IMR-90 (cell line): Measurements from ENCODE around the gene CALML3. TPM values are rescaled to one million over a fixed set of nuclear protein-coding genes. Genes with fewer than 3 reads are reported as not detected.

Source experiments
- ATAC-seq: fragments of 200-7000 bp; cut with Tn5 transposase; 2 replicates; pipeline ENCODE4 v1.9.1; 2020; ENCODE audit warnings: low read depth, mild to moderate bottlenecking, moderate library complexity
- BruUV-seq: library from RNA; stranded (reverse); fragments of 400-500 nt; replicated peaks from 2 replicates; lab custom pipeline; 2021; lab: Mats Ljungman, UMichigan
- CTCF ChIA-PET: fragments of 300-600 bp; formaldehyde crosslinking; extraction: SDS; loops from one replicate; lab custom pipeline; 2021; ENCODE audit warnings: antibody characterized with exemption; lab: Yijun Ruan, JAX
- POLR2A ChIA-PET: fragments of 300-600 bp; sonication (Branson Sonifier 250); formaldehyde crosslinking; loops from one replicate; lab custom pipeline; 2022; ENCODE audit warnings: antibody characterized with exemption; ENCODE audit not compliant: unreplicated experiment; lab: Charles Lee
- DNase-seq: peaks from one replicate; pipeline ENCODE4 v3.0.0; 2013
- H2AFZ ChIP-seq: replicated peaks from 2 replicates; pipeline ENCODE3; 2013; ENCODE audit warnings: low read length, mild to moderate bottlenecking; ENCODE audit not compliant: poor library complexity
- H2AK5ac ChIP-seq: 2 replicates; pipeline ENCODE4 v1.6.1; 2013; ENCODE audit warnings: low read depth, low read length, inconsistent platforms
- H2AK9ac ChIP-seq: replicated peaks from 2 replicates; pipeline ENCODE3; 2013; ENCODE audit warnings: mild to moderate bottlenecking, low read depth, low read length, moderate library complexity; ENCODE audit not compliant: poor library complexity
- H2BK120ac ChIP-seq: 2 replicates; pipeline ENCODE4 v1.6.1; 2013; ENCODE audit warnings: low read depth, low read length, inconsistent platforms
- H2BK15ac ChIP-seq: 3 replicates; pipeline ENCODE4 v1.6.1; 2013; ENCODE audit warnings: low read depth, low read length, inconsistent platforms
- H2BK20ac ChIP-seq: 2 replicates; pipeline ENCODE4 v1.6.1; 2013; ENCODE audit warnings: low read depth, mild to moderate bottlenecking, inconsistent platforms, low read length, moderate library complexity
- H2BK5ac ChIP-seq: 2 replicates; pipeline ENCODE4 v1.6.1; 2013; ENCODE audit warnings: mild to moderate bottlenecking, low read depth, low read length, inconsistent platforms; ENCODE audit not compliant: poor library complexity, severe bottlenecking
- H3K14ac ChIP-seq: replicated peaks from 2 replicates; pipeline ENCODE4 v1.6.1; 2013; ENCODE audit warnings: low read depth, low read length, inconsistent platforms
- H3K18ac ChIP-seq: 2 replicates; pipeline ENCODE4 v1.6.1; 2013; ENCODE audit warnings: low read depth, low read length, control low read depth
- H3K23ac ChIP-seq: 2 replicates; pipeline ENCODE4 v1.6.1; 2013; ENCODE audit warnings: low read depth, low read length, inconsistent platforms
- H3K27ac ChIP-seq: 2 replicates; pipeline ENCODE4 v1.5.1; 2013; ENCODE audit warnings: mild to moderate bottlenecking, control low read depth, low read length; ENCODE audit not compliant: insufficient read depth
- H3K27me3 ChIP-seq: 2 replicates; pipeline ENCODE4 v1.6.1; 2013; ENCODE audit warnings: low read length; ENCODE audit not compliant: control insufficient read depth, insufficient read depth
- H3K36me3 ChIP-seq: 2 replicates; pipeline ENCODE4 v1.6.1; 2013; ENCODE audit warnings: low read length, mixed read lengths; ENCODE audit not compliant: control insufficient read depth, insufficient read depth
- H3K4ac ChIP-seq: 2 replicates; pipeline ENCODE4 v1.6.1; 2013; ENCODE audit warnings: low read depth, low read length, inconsistent platforms
- H3K4me1 ChIP-seq: 2 replicates; pipeline ENCODE4 v1.6.1; 2013; ENCODE audit warnings: low read length, mixed read lengths; ENCODE audit not compliant: control insufficient read depth, insufficient read depth
- H3K4me2 ChIP-seq: 2 replicates; pipeline ENCODE4 v1.6.1; 2013; ENCODE audit warnings: low read depth, mild to moderate bottlenecking, control low read depth, low read length, moderate library complexity
- H3K4me3 ChIP-seq: 2 replicates; pipeline ENCODE4 v1.5.1; 2013; ENCODE audit warnings: low read depth, mild to moderate bottlenecking, control low read depth, low read length, moderate library complexity; ENCODE audit not compliant: insufficient read depth
- H3K56ac ChIP-seq: 2 replicates; pipeline ENCODE4 v1.6.1; 2013; ENCODE audit warnings: low read length, inconsistent platforms; ENCODE audit not compliant: insufficient read depth; ENCODE audit errors: extremely low read depth
- H3K79me1 ChIP-seq, 2 experiments: 2 replicates each; pipeline ENCODE4 v1.6.1; 2013; ENCODE audit warnings: low read length in 2 of 2, inconsistent platforms in 1 of 2, low read depth in 1 of 2
- H3K9ac ChIP-seq: 2 replicates; pipeline ENCODE4 v1.6.1; 2013; ENCODE audit warnings: low read depth, low read length, control low read depth
- H3K9me1 ChIP-seq: 2 replicates; pipeline ENCODE4 v1.6.1; 2013; ENCODE audit warnings: low read length, inconsistent platforms; ENCODE audit not compliant: insufficient read depth
- H3K9me3 ChIP-seq: 2 replicates; pipeline ENCODE4 v1.6.1; 2013; ENCODE audit warnings: low read length; ENCODE audit not compliant: control insufficient read depth, insufficient read depth
- H4K20me1 ChIP-seq: 2 replicates; pipeline ENCODE4 v1.6.1; 2013; ENCODE audit warnings: low read length, inconsistent platforms; ENCODE audit not compliant: insufficient read depth
- H4K5ac ChIP-seq: 2 replicates; pipeline ENCODE4 v1.6.1; 2013; ENCODE audit warnings: mild to moderate bottlenecking, low read depth, low read length, control low read depth
- H4K8ac ChIP-seq, 2 experiments: 2 replicates each; pipeline ENCODE4 v1.6.1; 2013; ENCODE audit warnings: low read depth in 2 of 2, low read length in 2 of 2, control low read depth in 1 of 2, inconsistent platforms in 1 of 2
- H4K91ac ChIP-seq: 2 replicates; pipeline ENCODE4 v1.6.1; 2013; ENCODE audit warnings: low read depth, low read length, inconsistent platforms; ENCODE audit not compliant: insufficient read depth
- BHLHE40 ChIP-seq: fragments of 150-350 bp; IDR thresholded peaks from 2 replicates; pipeline ENCODE4 v1.6.1; 2016; ENCODE audit warnings: mild to moderate bottlenecking, low read depth, low read length
- CEBPB ChIP-seq: IDR thresholded peaks from 2 replicates; pipeline ENCODE4 v1.6.1; 2012; ENCODE audit warnings: low read depth, low read length, improper control_type of control experiment
- CHD1 ChIP-seq: IDR thresholded peaks from 2 replicates; pipeline ENCODE4 v1.6.1; 2012; ENCODE audit warnings: low read depth, low read length, improper control_type of control experiment
- FOS ChIP-seq: fragments of 150-350 bp; IDR thresholded peaks from 2 replicates; pipeline ENCODE4 v1.6.1; 2016; ENCODE audit warnings: low read depth, low read length
- MAFK ChIP-seq: IDR thresholded peaks from 2 replicates; pipeline ENCODE4 v1.6.1; 2012; ENCODE audit warnings: low read depth, low read length, improper control_type of control experiment
- MAZ ChIP-seq: IDR thresholded peaks from 2 replicates; pipeline ENCODE4 v1.6.1; 2012; ENCODE audit warnings: low read depth, mild to moderate bottlenecking, low read length, improper control_type of control experiment, moderate library complexity, borderline replicate concordance
- NFE2L2 ChIP-seq: fragments of 150-350 bp; IDR thresholded peaks from 2 replicates; pipeline ENCODE4 v1.6.1; 2016; ENCODE audit warnings: low read depth, mild to moderate bottlenecking, low read length
- POLR2A ChIP-seq: IDR thresholded peaks from 2 replicates; pipeline ENCODE4 v1.6.1; 2012; ENCODE audit warnings: mild to moderate bottlenecking, low read depth, low read length
- RAD21 ChIP-seq: IDR thresholded peaks from 2 replicates; pipeline ENCODE4 v1.6.1; 2012; ENCODE audit warnings: low read length, improper control_type of control experiment
- RCOR1 ChIP-seq: IDR thresholded peaks from 2 replicates; pipeline ENCODE4 v1.6.1; 2012; ENCODE audit warnings: mild to moderate bottlenecking, low read length, improper control_type of control experiment; ENCODE audit not compliant: insufficient replicate concordance
- RFX5 ChIP-seq: IDR thresholded peaks from 2 replicates; pipeline ENCODE4 v1.8.0; 2012; ENCODE audit warnings: low read depth, mild to moderate bottlenecking, low read length, moderate library complexity
- SMC3 ChIP-seq: fragments of 150-350 bp; IDR thresholded peaks from 2 replicates; pipeline ENCODE4 v1.6.1; 2016; ENCODE audit warnings: low read depth, mild to moderate bottlenecking, antibody characterized with exemption, low read length, moderate library complexity
- USF2 ChIP-seq: fragments of 150-350 bp; IDR thresholded peaks from 2 replicates; pipeline ENCODE4 v1.6.1; 2017; ENCODE audit warnings: mild to moderate bottlenecking, antibody characterized with exemption, low read length, low read depth
- WGBS, 2 experiments: methylation state at CpG; one replicate each; pipeline versions ENCODE4 v1.1.5 to v1.1.7; 2013; ENCODE audit warnings: missing lambda C conversion rate in 2 of 2; ENCODE audit not compliant: insufficient read length in 1 of 2; ENCODE audit errors: extremely low coverage in 2 of 2; 5-methylcytosine and 5-hydroxymethylcytosine counted together
- dilution Hi-C: fragments of 300-500 bp; cut with HindIII; formaldehyde crosslinking; loops from one replicate; pipeline ENCODE4 v1.14.3; 2018; ENCODE audit warnings: low sequenced_read_pairs; ENCODE audit not compliant: unreplicated experiment
- in situ Hi-C: fragments of 300-500 bp; cut with MboI; formaldehyde crosslinking; loops from 3 replicates; pipeline ENCODE4 v1.14.3; 2019; ENCODE audit warnings: low sequenced_read_pairs, inconsistent platforms, mixed read lengths
- intact Hi-C: fragments of 100-400 bp; cut with micrococcal nuclease; formaldehyde crosslinking; loops from 2 replicates; pipeline ENCODE4 v1.10.0; 2022
- polyA plus RNA-seq, 3 experiments: library from polyadenylated mRNA; depleted of rRNA; stranded (reverse); fragments of >200 nt; gene quantifications; 2 replicates each; pipeline ENCODE4 v1.2.3, GENCODE V29; 2012; ENCODE audit warnings: low replicate concordance in 1 of 3
- total RNA-seq: library from RNA; depleted of rRNA; stranded (reverse); fragments of >200 nt; gene quantifications from 2 replicates; pipeline ENCODE4 v1.2.3, GENCODE V29; 2012
- TF ChIP-seq, protein P1 (sequence below): conservative IDR thresholded peaks from 2 replicates; pipeline ENCODE4 v1.5.1; 2012; ENCODE audit warnings: mild to moderate bottlenecking, low read depth, low read length, improper control_type of control experiment
- TF ChIP-seq, protein P2 (sequence below): fragments of 150-350 bp; IDR thresholded peaks from 2 replicates; pipeline ENCODE4 v1.6.1; 2016; ENCODE audit warnings: low read depth, mild to moderate bottlenecking, low read length, moderate library complexity, borderline replicate concordance

Gene CALML3
- total and polyA plus RNA-seq, 2 of the 4 experiments (the other 2 are of a cell fraction) = not detected

GRCh38 chr10:5534051-5534821, 9.5 kb downstream of the CALML3 start:
- H2BK20ac ChIP-seq = no peak overlapping the region
- H4K5ac ChIP-seq = peak overlapping the region; percentile 50; the same call in 1 of the 2 replicates
- no peaks in the 10 kb centered on the region for H3K27me3 ChIP-seq
- H3K4me3 ChIP-seq = no peak overlapping the region
- no peaks in the 10 kb centered on the region for H3K36me3 ChIP-seq
- ChIA-PET CTCF (no interaction called here), POLR2A (no interaction called here)
- in situ Hi-C loops = no loop called here
- no peaks in the 10 kb centered on the region for H3K9me3 ChIP-seq
- no peaks in the 10 kb centered on the region for H3K79me1 ChIP-seq
- no peak overlapping the region for H3K4me2 ChIP-seq
- H2BK15ac ChIP-seq = no peak overlapping the region
- WGBS, 2 experiments = 90% methylated on average over 31 of the region's 38 CpGs; no CpG with 5 or more reads in 1 of the 2 experiments
- peaks cover 3% of the 10 kb centered on the region; the same call in 1 of the 2 replicates for H3K9me1 ChIP-seq
- no peak overlapping the region for H2AK9ac ChIP-seq
- H3K27ac ChIP-seq = no peak overlapping the region
- H3K14ac ChIP-seq = no peak overlapping the region
- dilution Hi-C loops = no loop called here
- H3K4ac ChIP-seq = no peak overlapping the region
- no peak overlapping the region for H4K91ac ChIP-seq
- intact Hi-C loops = no loop called here
- no peak for DNase-seq
- H3K56ac ChIP-seq = no peak overlapping the region
- no peak for ATAC-seq
- BruUV-seq = no TSS peak
- H2BK120ac ChIP-seq = no peak overlapping the region
- no peak overlapping the region for H4K8ac ChIP-seq
- H2BK5ac ChIP-seq = no peak overlapping the region
- no peak overlapping the region for H3K23ac ChIP-seq
- H2AFZ ChIP-seq = no peak overlapping the region
- H3K18ac ChIP-seq = no peak overlapping the region
- H4K20me1 ChIP-seq = no peaks in the 10 kb centered on the region
- H3K4me1 ChIP-seq = peaks cover 10% of the 10 kb centered on the region
- H3K9ac ChIP-seq = no peak overlapping the region
- no peak overlapping the region for H2AK5ac ChIP-seq
- TF ChIP-seq MAFK (no peak), RFX5 (no peak), SMC3 (no peak), USF2 (no peak), RCOR1 (no peak), BHLHE40 (no peak), MAZ (no peak), POLR2A (no peak), RAD21 (no peak), NFE2L2 (no peak), CHD1 (no peak), CEBPB (no peak), FOS (no peak)
- TF ChIP-seq, protein P1, sequence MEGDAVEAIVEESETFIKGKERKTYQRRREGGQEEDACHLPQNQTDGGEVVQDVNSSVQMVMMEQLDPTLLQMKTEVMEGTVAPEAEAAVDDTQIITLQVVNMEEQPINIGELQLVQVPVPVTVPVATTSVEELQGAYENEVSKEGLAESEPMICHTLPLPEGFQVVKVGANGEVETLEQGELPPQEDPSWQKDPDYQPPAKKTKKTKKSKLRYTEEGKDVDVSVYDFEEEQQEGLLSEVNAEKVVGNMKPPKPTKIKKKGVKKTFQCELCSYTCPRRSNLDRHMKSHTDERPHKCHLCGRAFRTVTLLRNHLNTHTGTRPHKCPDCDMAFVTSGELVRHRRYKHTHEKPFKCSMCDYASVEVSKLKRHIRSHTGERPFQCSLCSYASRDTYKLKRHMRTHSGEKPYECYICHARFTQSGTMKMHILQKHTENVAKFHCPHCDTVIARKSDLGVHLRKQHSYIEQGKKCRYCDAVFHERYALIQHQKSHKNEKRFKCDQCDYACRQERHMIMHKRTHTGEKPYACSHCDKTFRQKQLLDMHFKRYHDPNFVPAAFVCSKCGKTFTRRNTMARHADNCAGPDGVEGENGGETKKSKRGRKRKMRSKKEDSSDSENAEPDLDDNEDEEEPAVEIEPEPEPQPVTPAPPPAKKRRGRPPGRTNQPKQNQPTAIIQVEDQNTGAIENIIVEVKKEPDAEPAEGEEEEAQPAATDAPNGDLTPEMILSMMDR = no peak
- TF ChIP-seq, protein P2, sequence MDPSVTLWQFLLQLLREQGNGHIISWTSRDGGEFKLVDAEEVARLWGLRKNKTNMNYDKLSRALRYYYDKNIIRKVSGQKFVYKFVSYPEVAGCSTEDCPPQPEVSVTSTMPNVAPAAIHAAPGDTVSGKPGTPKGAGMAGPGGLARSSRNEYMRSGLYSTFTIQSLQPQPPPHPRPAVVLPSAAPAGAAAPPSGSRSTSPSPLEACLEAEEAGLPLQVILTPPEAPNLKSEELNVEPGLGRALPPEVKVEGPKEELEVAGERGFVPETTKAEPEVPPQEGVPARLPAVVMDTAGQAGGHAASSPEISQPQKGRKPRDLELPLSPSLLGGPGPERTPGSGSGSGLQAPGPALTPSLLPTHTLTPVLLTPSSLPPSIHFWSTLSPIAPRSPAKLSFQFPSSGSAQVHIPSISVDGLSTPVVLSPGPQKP = no peak
